ENCODE measurements around the gene RGS10.

DNA sequence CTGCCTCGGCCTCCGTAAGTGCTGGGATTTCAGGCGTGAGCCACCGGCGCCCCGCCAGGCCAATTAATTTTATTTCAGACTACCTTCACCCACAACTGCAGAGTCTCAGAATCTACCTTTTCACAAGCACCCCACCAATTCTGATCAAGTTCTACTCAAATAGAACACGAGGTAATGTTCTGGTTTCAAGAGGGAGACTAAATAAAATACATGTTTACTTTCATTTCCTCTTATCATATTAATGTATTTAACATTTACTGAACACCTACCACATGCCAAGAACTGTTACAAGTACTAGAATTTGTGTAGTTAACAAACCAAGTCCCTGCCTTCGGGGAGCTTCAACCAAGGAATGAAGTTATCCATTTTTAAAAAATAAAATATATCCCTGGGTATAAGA lies 25.5 kb upstream of the RGS10 start:
- TF ChIP-seq, protein P1, sequence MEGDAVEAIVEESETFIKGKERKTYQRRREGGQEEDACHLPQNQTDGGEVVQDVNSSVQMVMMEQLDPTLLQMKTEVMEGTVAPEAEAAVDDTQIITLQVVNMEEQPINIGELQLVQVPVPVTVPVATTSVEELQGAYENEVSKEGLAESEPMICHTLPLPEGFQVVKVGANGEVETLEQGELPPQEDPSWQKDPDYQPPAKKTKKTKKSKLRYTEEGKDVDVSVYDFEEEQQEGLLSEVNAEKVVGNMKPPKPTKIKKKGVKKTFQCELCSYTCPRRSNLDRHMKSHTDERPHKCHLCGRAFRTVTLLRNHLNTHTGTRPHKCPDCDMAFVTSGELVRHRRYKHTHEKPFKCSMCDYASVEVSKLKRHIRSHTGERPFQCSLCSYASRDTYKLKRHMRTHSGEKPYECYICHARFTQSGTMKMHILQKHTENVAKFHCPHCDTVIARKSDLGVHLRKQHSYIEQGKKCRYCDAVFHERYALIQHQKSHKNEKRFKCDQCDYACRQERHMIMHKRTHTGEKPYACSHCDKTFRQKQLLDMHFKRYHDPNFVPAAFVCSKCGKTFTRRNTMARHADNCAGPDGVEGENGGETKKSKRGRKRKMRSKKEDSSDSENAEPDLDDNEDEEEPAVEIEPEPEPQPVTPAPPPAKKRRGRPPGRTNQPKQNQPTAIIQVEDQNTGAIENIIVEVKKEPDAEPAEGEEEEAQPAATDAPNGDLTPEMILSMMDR (IDR thresholded peaks at IDR 0.05; ENCODE audit: low read length), result no peak
- TF ChIP-seq EZH2phosphoT487 (IDR thresholded peaks at IDR 0.05; ENCODE audit: low read length), result no peak

Measured in MM.1S (cell line).